NCI-H1105 (cell line): ENCODE results near the gene PGRMC2.

ENCODE experiments used
- DNase-seq: peaks from one replicate; lab custom pipeline; 2025; lab: John Stamatoyannopoulos, UW

Gene PGRMC2

DNA sequence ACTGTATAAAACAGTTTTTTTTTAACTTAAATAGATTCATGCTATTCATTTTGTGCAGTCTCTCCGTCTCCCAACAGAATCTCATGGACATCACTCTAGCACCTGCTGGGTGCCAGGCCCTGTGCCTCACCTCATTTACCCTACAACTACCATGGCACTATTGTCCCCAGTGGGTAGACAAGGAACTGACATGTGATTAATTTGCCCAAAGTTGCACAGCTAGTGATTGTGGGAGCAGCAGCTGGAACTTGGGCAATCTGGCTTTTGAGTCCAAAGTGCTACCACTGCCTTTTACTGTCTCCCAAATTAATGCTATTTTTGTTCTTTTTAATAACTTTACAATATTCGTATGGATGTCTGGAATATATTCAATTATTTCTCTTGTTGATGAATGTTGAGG, 11.2 kb upstream of the PGRMC2 start:
- DNase-seq = no peak

DNA sequence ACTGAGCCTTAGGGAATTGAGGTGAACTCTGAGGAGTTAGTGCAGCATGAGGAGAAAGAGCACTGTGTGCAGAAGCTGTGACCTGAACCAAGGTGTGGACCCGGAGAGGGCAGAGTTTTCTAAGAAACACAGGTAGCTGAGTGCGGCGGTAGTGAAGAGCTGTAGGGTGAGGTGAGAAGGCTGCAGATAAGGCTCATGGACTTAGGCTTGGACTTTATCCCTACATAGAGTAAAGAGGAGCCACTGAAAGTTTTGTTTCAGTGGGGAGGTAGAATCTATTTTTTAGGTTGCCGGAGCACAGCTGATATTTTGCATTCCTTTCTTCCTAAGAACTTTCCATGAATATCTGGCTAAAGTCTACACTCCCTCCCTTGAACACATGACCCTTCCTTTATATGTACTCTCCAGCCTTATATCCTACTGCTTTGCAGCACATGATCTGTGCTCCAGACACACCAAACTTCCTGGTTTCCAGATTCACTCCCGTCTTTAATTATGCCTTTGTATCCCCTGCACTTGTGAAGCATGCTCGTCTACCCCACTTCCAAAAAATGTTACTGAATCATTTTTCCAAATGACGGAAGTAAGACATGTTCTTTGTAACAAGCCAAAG, 10.6 kb upstream of the PGRMC2 start:
- no peak for DNase-seq

DNA sequence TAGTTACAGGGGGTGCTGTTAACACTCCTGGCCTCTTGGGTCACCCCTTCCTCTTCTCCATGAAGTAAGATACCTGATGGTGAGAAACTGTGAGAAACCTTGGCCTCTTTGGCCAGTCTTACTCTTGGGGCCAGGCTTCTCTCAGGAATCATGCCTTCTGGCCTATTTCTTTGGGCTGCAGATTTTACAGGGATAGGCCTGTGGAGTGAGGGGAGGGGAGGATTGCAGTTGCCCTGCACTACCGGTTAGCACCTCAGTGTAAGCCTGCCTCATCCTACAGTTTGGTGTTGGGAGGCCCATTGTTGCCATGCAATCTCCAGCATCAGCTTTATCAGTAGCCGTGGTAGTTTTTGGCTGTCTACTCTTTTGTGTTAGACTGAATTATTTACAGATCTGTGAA, 7.6 kb upstream of the PGRMC2 start:
- no peak for DNase-seq

DNA sequence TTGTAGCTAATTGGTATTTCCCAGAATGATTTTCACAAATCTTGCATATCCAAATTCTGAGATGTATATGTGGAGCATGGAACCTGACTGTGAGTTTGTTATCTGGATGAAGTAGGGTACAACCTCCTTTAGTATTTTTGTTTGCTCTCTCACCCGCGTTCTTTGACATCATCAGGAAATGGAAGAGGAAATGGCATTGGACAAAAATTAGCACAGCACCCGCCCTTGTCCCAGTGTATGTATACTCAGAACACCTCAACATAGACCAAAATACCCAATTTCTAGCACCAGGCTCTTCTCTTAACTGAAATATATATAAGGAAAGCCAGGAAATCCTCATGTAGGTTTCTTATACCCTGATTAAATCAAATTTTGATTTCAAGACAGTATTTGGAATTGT, 6.9 kb upstream of the PGRMC2 start:
- no peak for DNase-seq

DNA sequence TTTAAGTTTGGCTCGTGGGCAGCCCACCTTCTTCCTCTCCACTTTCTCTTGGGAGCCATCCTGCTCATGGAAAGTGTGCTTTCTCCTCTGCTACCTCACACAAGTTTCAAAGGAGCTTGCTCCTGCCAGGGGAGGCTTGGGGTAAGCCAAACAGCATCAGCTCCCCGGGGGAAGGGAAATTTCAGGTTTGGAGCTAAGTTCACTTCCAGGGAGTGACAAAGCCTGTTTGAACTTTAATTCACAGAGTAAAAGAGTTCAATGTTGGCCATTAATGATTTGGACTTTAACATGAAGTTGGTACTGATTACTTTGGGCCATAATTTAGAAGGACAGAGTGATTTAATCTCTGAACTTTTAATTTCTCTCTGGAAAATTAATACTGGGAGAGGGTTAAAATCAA, 4.7 kb upstream of the PGRMC2 start:
- DNase-seq = no peak

DNA sequence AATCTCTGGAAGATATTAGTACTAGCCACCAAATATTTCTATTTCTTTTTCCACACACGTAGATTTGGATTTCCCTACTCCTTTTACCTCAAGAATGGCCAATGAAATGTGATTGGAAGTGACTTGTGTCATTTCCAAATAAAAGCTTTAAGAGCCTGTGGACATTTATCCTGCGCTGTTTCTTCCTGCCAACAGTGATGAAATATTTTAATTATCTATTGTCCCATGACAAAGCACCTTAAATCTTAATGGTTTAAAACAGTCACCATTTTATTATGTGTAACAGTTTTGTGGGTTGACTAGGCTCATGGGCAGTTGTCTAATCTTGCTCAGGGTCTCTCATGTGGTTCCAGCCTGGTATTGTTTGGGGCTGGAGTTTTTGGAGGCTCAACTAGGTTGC, 3.5 kb upstream of the PGRMC2 start:
- DNase-seq = no peak

DNA sequence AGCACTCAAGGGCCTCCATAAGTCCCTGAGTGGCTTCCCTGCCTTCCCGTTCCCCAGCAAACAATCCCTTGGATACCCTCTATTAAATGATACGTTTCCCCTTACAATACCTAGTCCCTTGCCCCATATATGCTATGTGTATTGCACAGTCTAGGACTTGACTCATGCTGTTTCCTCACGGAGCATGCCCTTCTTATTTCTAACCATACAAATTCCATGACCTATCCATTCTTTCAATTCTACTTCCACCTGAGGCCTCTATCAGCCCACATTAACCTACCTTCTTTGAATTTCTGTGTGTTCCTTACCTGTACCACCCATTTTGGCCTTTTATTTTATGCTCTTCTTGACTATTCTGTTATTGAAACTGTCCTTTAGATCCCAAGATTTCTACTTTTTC, 2.9 kb upstream of the PGRMC2 start:
- DNase-seq = no peak

DNA sequence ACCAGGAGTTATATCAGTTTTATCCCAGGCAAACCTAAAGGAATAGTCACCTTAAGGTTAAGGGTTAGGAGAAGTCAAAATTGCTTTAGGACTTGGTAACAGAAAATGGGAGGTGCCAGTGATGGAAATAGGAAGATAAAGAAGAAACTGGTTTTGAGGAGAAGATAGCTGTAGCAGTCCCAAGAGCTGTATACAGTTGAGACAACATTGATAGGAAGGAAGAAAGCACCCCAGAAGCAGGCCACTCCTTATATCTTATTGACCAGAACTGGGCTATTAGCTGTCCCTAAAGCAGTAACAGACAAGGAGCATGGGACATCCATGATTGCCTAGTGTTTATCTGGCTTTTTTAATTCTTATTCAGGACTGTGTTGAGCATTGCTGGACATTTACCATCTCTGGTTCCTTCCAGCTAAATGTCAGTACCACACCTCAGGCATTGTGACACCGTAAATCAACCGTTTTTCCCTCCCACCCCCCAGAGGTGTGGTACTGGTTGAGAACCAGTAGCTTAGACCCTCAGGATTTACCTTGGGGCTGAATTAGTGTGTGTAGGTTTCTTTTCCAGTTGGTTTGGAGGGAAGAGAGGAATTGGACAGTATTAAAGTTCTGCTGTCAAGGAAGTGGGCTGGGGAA, 2.0 kb upstream of the PGRMC2 start:
- DNase-seq = no peak

DNA sequence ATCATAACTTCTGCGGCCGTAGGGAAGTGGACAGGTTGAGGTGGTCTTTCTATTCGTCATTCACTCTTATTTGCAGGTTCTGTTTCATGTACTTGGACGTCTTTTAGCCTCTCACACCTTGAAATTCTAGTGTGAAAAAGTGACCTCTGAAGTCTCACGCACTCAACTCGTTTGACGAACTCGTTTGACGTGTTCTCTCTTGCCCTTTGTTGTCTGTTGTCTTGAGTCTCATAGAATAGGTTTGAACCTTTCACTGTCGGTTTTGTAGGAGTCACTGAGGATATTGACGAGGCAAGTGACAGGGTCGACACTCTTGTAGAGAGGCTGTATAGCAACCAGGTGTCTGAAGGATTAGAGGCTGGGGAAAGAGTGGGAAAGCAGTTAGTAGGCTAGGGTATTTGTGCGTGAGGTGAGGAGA, 1.1 kb upstream of the PGRMC2 start:
- DNase-seq = peak; percentile 37

DNA sequence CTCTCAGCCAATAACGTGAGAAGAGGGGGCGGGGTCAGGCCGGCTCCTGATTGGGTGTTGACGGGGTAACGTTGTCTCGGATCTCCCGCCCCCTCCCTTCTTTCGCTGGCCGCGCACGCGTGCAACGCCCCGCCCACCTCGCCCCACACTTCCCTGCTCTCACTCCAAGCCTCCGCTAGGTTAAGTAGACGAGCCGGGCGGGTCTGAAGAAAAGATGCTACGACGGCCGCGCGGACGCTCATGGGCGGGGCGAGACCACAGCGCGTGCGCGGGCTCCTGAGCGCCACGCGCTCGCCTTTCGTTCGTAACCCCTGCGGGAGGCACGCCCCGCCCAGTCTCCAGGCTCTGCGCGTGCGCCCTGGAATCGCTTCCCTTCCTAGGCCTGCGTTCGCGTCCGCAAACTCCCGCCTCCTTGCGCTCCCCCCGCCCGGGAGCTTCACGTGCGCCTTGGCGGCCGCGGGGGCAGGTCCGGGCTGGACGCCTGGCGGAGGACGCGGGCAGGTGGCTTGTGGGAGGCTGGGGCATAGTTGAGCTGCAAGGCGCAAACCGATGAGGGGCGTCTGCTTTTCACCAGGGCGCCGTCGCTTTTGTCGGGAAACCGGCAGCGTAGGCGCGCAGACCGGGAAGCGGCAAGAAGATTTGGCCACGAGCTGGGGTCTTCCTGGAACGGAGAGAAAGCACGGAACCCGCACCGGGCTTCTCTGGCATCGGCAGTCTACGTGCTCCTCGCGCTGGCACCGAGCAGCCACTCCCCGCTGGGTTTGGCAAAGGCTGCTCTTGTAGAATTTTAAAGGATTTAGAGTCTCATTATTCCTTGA, 467 bp upstream of the PGRMC2 start:
- DNase-seq = peak; percentile 94

DNA sequence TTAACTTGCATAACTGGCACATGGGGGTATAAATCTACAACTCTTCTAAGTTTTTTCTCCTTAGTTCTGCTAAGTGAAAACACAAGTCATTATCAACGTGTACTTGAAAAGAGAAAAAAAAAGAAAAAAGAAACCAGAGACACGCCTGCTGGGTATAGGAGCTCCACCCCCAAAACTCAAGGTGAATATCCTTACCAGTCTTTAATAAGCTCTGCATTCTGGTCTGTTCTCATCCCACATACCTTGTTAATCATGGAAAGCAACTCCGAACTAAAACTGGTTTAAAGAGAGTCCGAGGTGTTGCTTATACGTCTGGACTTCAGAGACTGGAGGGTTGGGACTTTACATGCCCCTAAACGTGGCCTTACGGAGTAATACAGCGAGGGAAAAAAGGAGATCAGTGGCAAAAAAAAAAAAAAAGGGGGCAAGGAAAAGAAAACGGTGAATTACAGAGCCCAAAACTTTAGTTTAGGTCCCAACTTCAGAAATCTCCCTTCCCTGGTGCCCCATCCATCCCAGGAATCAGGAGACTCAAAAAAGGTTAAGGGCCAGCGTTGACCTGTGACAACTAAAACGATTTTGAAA, 1.0 kb downstream of the PGRMC2 start:
- no peak for DNase-seq

DNA sequence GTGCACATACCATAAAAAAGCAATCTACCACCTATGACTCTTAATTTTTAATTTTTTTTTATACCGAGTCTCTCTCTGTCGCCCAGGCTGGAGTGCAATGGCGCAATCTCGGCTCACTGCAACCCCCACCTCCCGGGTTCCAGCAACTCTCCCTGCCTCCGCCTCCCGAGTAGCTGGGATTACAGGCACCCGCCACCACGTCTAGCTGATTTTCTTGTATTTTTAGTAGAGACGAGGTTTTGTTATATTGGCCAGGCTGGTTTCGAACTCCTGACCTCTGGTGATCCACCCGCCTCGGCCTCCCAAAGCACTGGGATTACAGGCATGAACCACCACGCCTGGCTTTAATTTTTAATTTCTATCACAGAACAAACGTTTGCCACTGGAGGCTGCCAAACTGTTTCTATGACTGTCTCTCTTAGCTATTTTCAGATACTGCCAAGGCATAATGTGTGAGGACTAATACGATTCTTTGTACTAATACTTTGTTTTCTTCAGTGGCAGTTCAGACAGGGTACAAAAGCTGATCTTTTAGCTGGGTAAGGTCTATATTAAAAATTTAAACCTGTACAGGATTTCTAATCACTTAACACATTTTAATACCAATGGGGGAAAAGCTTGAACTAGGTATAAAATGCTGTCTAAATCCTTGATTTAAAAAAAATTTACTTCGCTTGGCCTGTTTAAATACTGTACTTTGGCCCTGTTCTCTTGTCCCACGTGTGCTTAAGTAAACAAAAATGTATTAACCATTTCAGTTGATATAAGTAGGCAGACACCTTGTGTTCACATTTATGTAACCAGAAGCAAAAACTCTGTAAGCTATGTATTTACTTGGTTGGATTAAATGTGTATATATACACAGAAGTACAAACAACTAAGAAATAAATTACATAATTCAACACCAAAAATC, 2.3 kb downstream of the PGRMC2 start:
- no peak for DNase-seq

DNA sequence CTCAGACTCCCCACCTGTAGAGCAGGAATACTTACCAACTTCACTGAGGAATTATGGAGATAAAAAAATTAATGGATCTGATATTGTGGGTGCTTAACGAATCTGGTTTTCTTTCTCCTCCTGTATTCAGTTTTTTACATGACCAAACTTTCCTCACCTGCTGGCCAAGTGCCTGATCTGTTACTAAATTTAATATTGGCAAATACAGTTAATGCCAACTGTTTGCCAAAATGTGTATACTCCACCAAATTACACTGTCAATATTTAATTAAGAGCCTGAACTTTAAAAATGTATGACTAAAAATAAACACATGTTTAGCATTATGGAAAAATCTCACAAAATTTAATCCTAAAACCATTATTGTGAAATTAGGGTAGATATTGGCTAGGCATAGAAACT, 3.3 kb downstream of the PGRMC2 start:
- DNase-seq = no peak

DNA sequence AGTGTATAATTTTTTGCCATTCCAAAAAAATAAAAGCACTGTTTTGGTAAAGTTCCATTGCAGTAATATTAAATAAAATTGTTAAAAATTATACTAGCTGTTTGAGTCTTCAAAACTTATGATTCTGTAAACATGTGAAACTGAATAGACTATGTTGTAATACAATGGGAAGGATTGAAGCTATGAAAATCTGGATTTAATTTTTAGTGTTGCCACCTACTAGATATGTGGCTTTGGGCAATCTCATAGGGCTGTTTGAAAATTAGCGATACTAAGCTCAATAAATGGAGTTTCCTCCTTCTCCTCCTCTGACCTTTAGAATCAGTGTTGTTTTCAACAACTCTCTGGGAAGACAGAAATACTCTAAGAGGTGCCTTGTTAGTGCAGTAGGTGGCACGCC, 4.5 kb downstream of the PGRMC2 start:
- no peak for DNase-seq

DNA sequence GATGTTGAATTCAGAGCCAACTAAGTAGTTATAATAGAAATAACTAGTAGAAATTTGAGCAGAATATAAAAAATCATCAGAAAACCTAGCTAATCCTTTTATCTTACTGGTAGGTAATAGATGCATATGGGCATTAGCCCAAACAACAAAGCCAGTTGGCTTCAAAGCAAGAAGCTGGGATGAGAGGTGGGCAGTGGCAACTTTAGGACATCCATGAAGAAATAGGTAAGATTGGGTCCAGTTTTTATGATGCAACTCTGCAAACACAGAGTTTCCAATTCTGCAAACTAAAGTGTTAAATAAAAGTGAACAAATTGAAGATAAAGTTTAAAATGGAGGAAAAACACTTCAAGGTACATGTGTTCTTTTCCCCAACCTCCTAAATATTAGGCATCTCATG, 5.1 kb downstream of the PGRMC2 start:
- DNase-seq = no peak

DNA sequence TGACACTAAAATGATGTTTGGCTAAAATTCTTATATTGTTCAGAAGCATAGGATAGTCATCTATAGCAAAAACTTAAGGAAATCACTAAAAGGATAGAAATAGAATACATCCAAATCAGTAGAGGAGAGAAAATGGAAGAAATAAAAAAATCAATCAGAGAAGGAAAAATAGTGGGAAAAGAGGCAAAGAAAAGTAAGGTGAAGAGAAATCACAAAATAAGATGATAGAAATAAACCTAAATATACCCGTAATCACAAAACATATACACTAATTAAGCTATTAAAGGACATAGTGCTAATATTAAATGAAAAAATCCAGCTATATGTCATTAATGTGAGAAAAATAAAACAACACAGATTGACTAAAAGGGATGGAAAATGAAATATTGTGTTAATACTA, 6.3 kb downstream of the PGRMC2 start:
- no peak for DNase-seq

DNA sequence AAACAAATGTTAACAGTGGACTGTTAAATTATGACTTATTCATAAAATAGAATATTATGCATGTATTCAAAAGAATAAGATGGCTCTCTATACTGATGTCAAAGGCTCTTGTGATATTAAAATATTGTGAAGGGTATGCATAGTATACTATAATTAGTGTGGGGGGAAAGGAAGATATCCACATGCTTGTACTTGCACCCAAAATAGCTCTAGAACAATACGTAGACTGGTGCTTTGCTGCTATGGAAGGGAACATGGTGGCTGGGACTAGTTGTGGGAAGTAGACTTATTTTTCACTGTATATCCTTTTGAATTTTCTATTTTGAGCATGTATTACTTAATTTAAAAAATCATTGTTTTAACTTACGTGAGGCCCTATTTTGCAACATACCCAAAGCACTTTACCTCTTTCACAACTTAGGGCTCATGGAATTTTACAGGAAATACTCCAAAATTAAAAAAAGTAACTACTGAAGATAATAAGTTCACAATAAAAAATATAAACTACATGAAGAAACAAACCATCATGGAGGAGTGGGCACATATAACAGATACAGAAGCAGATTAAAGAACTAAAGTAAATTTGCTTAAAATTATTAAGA, 7.9 kb downstream of the PGRMC2 start:
- DNase-seq = no peak

DNA sequence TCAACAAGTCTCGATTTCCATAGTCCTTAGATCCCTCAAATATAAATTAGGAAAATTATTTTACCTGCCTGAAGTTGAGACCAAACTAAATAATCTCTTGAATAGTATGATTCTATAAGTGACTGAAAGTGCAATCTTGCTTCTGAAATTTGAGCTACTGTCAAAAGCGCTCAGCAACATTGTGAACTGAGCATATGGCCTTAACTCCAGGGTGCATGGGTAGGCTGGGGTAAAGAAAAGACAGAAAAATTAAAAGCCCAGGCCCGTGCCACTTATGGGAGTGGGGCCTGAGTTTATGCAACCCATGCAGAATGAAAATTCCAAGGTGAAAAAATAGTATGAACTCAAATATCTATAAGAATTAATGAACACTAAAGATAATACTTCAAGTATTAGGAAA, 9.8 kb downstream of the PGRMC2 start:
- no peak for DNase-seq

DNA sequence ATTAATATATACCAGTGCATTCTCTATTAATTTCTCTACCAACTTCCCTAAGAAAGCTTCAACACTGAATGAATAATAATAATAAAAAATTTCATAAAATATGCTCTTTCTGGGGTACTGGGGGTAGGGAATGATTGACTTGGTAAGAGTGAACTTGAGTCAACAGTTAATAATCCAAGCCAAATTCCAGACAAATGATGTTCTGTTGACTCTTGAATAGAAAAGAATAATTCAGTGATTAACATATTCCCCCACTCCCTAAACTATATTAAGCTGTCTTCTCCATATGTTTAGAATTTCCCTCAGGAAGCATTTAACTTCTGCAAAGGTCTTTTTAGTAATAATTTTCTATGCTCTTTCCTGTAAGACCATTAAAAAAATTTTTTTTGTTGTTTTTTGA, 12.3 kb downstream of the PGRMC2 start:
- DNase-seq = no peak

DNA sequence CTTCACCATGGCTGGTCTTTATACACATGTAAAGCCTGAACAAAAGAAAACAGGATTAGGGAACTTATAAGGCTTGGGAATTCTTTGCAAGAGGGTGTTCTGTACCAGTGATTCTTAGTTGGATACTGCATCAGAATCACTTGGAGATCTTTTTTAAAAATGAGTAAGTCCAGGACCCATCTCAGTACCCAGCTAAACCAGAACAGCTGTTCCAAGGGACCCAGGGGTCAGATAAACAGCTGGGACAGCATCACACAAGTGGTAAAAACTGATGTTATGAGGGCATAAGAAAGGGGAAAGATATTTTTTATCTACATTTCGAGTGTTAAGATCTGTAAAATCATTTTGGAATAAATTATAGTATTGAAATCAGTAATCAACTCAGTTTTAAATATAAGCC, 16.1 kb downstream of the PGRMC2 start:
- DNase-seq = no peak

DNA sequence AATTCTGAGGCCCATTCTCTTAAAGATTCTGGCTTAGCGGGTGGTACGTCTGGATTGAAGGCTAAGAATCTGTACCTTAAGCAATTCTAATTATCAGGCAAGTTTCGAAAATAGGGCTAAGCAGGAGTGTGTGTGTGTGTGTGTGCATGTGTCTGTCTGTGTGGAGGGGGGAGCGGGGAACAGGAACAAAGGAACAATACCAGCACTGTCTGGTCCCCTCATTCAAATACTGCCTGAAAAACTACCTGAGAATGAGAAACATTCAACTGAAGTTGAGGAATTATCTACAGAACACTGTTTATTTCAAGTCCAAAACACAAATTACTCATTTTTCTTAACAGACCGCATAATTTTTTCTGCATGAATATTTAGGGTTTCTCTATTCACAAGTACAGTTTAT, 18.6 kb downstream of the PGRMC2 start:
- no peak for DNase-seq

DNA sequence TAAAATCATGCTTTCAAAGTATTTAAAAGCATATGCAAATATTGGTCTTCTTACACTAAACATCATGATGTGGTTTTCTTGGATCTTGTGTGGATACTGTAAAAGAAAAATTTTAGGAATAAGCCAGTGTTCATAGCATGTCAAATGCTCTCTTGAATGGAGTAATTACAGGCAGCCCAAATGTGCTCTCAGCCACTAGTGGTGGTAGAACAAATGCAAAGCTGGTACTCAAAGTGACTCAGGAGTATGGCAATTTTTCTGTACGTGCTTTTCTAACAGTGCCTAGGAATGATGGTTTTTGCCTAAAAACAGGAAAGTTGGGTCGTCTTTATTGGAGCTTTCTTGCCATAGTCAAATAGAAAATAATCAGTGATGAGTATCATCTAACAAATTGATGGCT, 19.9 kb downstream of the PGRMC2 start:
- no peak for DNase-seq
